DOHH2 (cell line): ENCODE data around the gene CEP19.

Experiments used
- EZH2phosphoT487 ChIP-seq: fragments of 200-600 bp; sonication (generic); IDR thresholded peaks from 2 replicates; pipeline ENCODE4 v1.6.1; 2017; ENCODE audit warnings: borderline replicate concordance, mild to moderate bottlenecking, antibody characterized with exemption, low read length, moderate library complexity, mixed read lengths
- TF ChIP-seq, protein P1 (sequence below): fragments of 200-600 bp; sonication (generic); IDR thresholded peaks from one replicate; pipeline ENCODE4 v1.5.1; 2014; ENCODE audit warnings: antibody characterized with exemption, mild to moderate bottlenecking, low read depth, low read length; ENCODE audit not compliant: poor library complexity, severe bottlenecking

DNA sequence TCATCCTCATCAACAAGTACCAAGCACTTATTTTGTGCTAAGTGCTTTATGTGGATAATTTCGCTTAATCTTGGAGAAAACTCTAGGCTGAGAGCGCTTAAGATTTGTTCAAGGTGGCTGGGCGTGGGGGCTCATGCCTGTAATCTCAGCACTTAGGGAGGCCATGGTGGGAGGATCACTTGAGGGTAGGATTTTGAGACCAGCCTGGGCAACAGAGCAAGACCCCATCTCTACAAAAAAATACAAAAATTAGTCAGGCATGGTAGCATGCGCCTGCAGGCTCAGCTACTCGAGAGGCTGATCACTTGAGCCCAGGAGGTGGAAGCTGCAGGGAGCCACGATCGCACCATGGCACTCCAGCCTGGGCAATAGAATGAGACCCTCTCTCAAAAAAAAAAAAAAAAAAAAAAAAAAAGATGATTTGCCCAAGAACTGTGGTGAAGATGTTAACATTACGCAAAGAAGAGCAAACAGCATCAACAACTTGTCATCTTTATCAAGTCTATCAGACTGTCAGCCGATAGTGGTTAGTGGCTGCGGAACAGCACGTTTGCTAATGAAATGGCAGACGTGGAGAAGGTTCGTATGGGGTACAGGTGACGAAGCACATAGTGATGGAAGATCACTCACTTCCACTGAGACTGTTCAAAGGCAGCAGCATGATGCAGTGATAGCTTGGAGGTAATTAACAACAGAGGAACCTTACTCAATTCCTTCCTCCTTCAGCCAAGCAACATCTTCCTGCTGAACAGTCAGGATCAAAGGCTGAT, 44.8 kb downstream of the CEP19 start:
- TF ChIP-seq, protein P1, sequence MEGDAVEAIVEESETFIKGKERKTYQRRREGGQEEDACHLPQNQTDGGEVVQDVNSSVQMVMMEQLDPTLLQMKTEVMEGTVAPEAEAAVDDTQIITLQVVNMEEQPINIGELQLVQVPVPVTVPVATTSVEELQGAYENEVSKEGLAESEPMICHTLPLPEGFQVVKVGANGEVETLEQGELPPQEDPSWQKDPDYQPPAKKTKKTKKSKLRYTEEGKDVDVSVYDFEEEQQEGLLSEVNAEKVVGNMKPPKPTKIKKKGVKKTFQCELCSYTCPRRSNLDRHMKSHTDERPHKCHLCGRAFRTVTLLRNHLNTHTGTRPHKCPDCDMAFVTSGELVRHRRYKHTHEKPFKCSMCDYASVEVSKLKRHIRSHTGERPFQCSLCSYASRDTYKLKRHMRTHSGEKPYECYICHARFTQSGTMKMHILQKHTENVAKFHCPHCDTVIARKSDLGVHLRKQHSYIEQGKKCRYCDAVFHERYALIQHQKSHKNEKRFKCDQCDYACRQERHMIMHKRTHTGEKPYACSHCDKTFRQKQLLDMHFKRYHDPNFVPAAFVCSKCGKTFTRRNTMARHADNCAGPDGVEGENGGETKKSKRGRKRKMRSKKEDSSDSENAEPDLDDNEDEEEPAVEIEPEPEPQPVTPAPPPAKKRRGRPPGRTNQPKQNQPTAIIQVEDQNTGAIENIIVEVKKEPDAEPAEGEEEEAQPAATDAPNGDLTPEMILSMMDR, result no peak
- no peak for TF ChIP-seq EZH2phosphoT487
